ENCODE results near the gene NLRC3. TPM values are rescaled to one million over a fixed set of nuclear protein-coding genes. Genes with fewer than 3 reads are reported as not detected.
A peak's percentile ranks its signal among the peaks of the same experiment; 100 is the strongest.
"Not testable (repeated sequence)": the region's sequence is repeated elsewhere in the genome, so short reads cannot be mapped to it uniquely, and the experiment has no call there.

Gene NLRC3
- total RNA-seq, 1 experiment from 2014 or later = 0.26 TPM

DNA sequence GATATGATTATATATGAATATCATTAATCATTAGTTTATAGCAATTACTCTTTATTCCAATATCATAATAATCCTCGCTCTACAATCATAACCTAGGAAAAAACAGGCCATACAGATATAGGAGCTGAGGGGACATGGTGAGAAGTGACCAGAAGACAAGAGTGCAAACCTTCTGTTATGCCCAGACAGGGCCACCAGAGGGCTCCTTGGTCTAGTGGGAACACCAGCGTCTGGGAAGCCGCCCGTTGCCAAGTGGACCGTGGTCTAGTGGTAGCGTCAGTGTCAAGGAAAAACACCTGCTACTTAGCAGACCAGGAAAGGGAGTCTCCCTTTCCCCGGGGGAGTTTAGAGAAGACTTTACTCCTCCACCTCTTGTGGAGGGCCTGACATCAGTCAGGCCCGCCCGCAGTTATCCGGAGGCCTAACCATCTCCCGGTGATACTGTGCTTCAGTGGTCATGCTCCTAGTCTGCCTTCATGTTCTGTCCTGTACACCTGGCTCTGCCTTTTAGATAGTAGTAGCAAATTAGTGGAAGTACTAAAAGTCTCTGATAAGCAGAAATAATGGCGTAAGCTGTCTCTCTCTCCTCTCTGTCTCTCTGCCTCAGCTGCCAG lies 49.9 kb downstream of the NLRC3 start:
- in situ Hi-C loops (cut with HindIII; ENCODE audit: low pct_unique_long_range_greater_than_20kb, low sequenced_read_pairs); BruUV-seq (replicated peaks): not testable (repeated sequence)

GRCh38 chr16:3525951-3526350 lies 51.3 kb downstream of the NLRC3 start:
- Histone ChIP-seq H3K9me3 (ENCODE audit: control insufficient read depth, insufficient read depth, low read depth, low read length) (no peaks in the 10 kb centered on the region), H3K4me3 (ENCODE audit: low read depth in 2 of 2, low read length in 2 of 2) (no peak overlapping the region), H3K27ac (ENCODE audit: low read length) (no peak overlapping the region), H3K4me1 (ENCODE audit: control insufficient read depth, insufficient read depth, low read length) (no peaks in the 10 kb centered on the region), H3K27me3 (ENCODE audit: control insufficient read depth, insufficient read depth, low read length) (no peaks in the 10 kb centered on the region), H3K36me3 (ENCODE audit: control insufficient read depth, insufficient read depth, low read length) (0 out of 2 replicates have a peak, but pooled peaks cover 3% of the 10 kb centered on the region)
- TF ChIP-seq TCF7L2 (IDR thresholded peaks at IDR 0.05; ENCODE audit: low read depth, low read length) = no peak
- TF ChIP-seq CTCF (IDR thresholded peaks at IDR 0.05) = no peak
- TF ChIP-seq POLR2AphosphoS5 (IDR thresholded peaks at IDR 0.05; ENCODE audit: low read depth, low read length) = no peak
- TF ChIP-seq SIN3A (IDR thresholded peaks at IDR 0.05; ENCODE audit: borderline replicate concordance, insufficient read depth, low read depth, low read length) = no peak
- TF ChIP-seq, protein P1, sequence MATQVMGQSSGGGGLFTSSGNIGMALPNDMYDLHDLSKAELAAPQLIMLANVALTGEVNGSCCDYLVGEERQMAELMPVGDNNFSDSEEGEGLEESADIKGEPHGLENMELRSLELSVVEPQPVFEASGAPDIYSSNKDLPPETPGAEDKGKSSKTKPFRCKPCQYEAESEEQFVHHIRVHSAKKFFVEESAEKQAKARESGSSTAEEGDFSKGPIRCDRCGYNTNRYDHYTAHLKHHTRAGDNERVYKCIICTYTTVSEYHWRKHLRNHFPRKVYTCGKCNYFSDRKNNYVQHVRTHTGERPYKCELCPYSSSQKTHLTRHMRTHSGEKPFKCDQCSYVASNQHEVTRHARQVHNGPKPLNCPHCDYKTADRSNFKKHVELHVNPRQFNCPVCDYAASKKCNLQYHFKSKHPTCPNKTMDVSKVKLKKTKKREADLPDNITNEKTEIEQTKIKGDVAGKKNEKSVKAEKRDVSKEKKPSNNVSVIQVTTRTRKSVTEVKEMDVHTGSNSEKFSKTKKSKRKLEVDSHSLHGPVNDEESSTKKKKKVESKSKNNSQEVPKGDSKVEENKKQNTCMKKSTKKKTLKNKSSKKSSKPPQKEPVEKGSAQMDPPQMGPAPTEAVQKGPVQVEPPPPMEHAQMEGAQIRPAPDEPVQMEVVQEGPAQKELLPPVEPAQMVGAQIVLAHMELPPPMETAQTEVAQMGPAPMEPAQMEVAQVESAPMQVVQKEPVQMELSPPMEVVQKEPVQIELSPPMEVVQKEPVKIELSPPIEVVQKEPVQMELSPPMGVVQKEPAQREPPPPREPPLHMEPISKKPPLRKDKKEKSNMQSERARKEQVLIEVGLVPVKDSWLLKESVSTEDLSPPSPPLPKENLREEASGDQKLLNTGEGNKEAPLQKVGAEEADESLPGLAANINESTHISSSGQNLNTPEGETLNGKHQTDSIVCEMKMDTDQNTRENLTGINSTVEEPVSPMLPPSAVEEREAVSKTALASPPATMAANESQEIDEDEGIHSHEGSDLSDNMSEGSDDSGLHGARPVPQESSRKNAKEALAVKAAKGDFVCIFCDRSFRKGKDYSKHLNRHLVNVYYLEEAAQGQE (IDR thresholded peaks at IDR 0.05; ENCODE audit: insufficient read depth in 1 of 2, low read depth in 2 of 2, low read length in 1 of 2) = no peak
- DNase-seq (ENCODE audit: low read depth, low spot score) (no peak), ATAC-seq (no peak)
- in situ Hi-C loops (cut with HindIII; ENCODE audit: low pct_unique_long_range_greater_than_20kb, low sequenced_read_pairs) (no loop called here), intact Hi-C loops (cut with micrococcal nuclease; ENCODE audit: unreplicated experiment) (no loop called here)
- CTCF ChIA-PET = no interaction called here
- POLR2A ChIA-PET = no interaction called here
- BruUV-seq (replicated peaks) = no TSS peak

More for the DNA sequence above, 49.9 kb downstream of the NLRC3 start:
- intact Hi-C loops (cut with micrococcal nuclease; ENCODE audit: unreplicated experiment); ATAC-seq; H3K27ac ChIP-seq (ENCODE audit: low read length); H3K27me3 ChIP-seq (ENCODE audit: control insufficient read depth, insufficient read depth, low read length); POLR2A ChIA-PET; H3K36me3 ChIP-seq (ENCODE audit: control insufficient read depth, insufficient read depth, low read length); H3K4me1 ChIP-seq (ENCODE audit: control insufficient read depth, insufficient read depth, low read length); H3K4me3 ChIP-seq (ENCODE audit: low read depth in 2 of 2, low read length in 2 of 2); CTCF ChIA-PET; H3K9me3 ChIP-seq (ENCODE audit: control insufficient read depth, insufficient read depth, low read depth, low read length): not testable (repeated sequence)
- peak; percentile 39 for DNase-seq (ENCODE audit: low read depth, low spot score)
- peak; percentile 87 for TF ChIP-seq CTCF (IDR thresholded peaks at IDR 0.05)

Measured in Panc1 (cell line).